ENCODE data around the gene USP50. TPM values are rescaled to one million over a fixed set of nuclear protein-coding genes. Genes with fewer than 3 reads are reported as not detected.
"Not testable (repeated sequence)": the region's sequence is repeated elsewhere in the genome, so short reads cannot be mapped to it uniquely, and the experiment has no call there.

Gene USP50
- total and polyA plus RNA-seq, 2 experiments from 2014 or later, result 0.49 TPM; not detected in 1

DNA sequence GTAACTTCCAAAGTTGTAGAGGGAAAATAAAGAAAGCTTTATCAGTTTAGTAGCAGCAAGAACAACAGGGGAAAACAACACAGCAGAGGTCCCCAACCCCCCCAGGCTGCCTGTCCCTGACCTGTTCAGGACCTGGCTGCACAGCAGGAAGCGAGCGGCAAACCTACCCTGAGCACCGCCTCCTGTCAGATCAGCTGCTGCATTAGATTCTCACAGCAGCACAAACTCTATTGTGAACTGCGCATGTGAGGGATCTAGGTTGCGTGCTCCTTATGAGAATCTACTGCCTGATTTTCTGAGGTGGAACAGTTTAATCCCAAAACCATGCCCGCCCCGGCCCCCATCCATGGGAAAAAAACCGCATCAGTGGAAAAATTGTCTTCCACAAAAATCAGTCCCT lies 40.3 kb downstream of the USP50 start:
- Histone ChIP-seq H3K4me3 (no peak overlapping the region), H3K9me2 (ENCODE audit: insufficient read depth) (no peaks in the 10 kb centered on the region), H3F3A (ENCODE audit: insufficient read depth) (no peaks in the 10 kb centered on the region), H3K4me2 (ENCODE audit: unreplicated experiment) (no peak overlapping the region), H4K20me1 (ENCODE audit: insufficient read depth) (no peaks in the 10 kb centered on the region), H3K36me3 (ENCODE audit: low read depth) (peaks cover 9% of the 10 kb centered on the region; the same call in 1 of the 2 replicates), H3K27me3 (replicated peaks; ENCODE audit: insufficient read depth) (no peaks in the 10 kb centered on the region), H3K9me3 (ENCODE audit: low read depth) (no peaks in the 10 kb centered on the region), H3K79me2 (ENCODE audit: insufficient read depth) (no peaks in the 10 kb centered on the region), H3K9ac (no peak overlapping the region), H2AFZ (no peak overlapping the region), H3K27ac (no peak overlapping the region), H3K4me1 (ENCODE audit: insufficient read depth) (no peaks in the 10 kb centered on the region)
- WGBS, 2 experiments (ENCODE audit: low coverage in 1 of 2, low lambda C conversion rate in 2 of 2, missing lambda C conversion rate in 2 of 2), result 95 to 96% methylated on average over 8 of the region's 8 CpGs
- no peak for DNase-seq
- in situ Hi-C loops (cut with MboI), result no loop called here
- TF ChIP-seq EZH2 (IDR thresholded peaks at IDR 0.05; ENCODE audit: insufficient read depth, poor library complexity, severe bottlenecking), result no peak
- TF ChIP-seq EZH2phosphoT487 (IDR thresholded peaks at IDR 0.05; ENCODE audit: insufficient read depth, low read depth), result no peak

DNA sequence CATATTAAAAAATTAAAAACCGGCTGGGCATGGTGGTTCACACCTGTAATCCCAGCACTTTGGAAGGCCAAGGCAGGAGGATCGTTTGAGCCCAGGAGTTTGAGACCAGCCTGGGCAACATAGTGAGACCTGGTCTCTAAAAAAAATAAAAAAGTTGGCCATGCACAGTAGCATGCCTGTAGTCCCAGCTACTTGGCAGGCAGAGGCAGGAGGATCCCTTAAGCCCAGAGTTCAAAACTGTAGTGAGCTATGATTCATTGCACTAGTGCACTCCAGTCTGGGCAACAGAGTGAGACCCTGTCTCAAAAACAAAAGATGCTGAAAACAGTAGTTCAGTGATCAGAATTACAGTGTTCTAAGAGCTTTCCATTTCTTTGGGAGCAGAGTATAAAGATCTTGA lies 40.8 kb downstream of the USP50 start:
- H3K27me3 ChIP-seq (replicated peaks; ENCODE audit: insufficient read depth); H2AFZ ChIP-seq; DNase-seq; H3F3A ChIP-seq (ENCODE audit: insufficient read depth); H4K20me1 ChIP-seq (ENCODE audit: insufficient read depth); H3K79me2 ChIP-seq (ENCODE audit: insufficient read depth); H3K4me3 ChIP-seq; H3K4me2 ChIP-seq (ENCODE audit: unreplicated experiment); H3K9me2 ChIP-seq (ENCODE audit: insufficient read depth); H3K9ac ChIP-seq; H3K27ac ChIP-seq; H3K9me3 ChIP-seq (ENCODE audit: low read depth); in situ Hi-C loops (cut with MboI); H3K4me1 ChIP-seq (ENCODE audit: insufficient read depth): not testable (repeated sequence)
- WGBS, 2 experiments (ENCODE audit: low coverage in 1 of 2, low lambda C conversion rate in 2 of 2, missing lambda C conversion rate in 2 of 2), result 96 to 98% methylated on average over 2 of the region's 2 CpGs
- H3K36me3 ChIP-seq (ENCODE audit: low read depth), result peaks cover 12% of the 10 kb centered on the region; the same call in 1 of the 2 replicates

- no peaks in the 10 kb centered on the region for H3K27me3 ChIP-seq (replicated peaks; ENCODE audit: insufficient read depth)
- no peak overlapping the region for H3K4me2 ChIP-seq (ENCODE audit: unreplicated experiment)
- no peaks in the 10 kb centered on the region for H4K20me1 ChIP-seq (ENCODE audit: insufficient read depth)
- no peak overlapping the region for H3K9ac ChIP-seq
- H3K4me3 ChIP-seq, result no peak overlapping the region
- no peak for TF ChIP-seq EZH2 (IDR thresholded peaks at IDR 0.05; ENCODE audit: insufficient read depth, poor library complexity, severe bottlenecking)
- TF ChIP-seq EZH2phosphoT487 (IDR thresholded peaks at IDR 0.05; ENCODE audit: insufficient read depth, low read depth), result no peak
- H3K27ac ChIP-seq, result no peak overlapping the region
- in situ Hi-C loops (cut with MboI), result no loop called here
- H3K9me2 ChIP-seq (ENCODE audit: insufficient read depth), result no peaks in the 10 kb centered on the region
- H2AFZ ChIP-seq, result no peak overlapping the region
- H3K36me3 ChIP-seq (ENCODE audit: low read depth), result peaks cover 35% of the 10 kb centered on the region
- 94 to 95% methylated on average over 7 of the region's 7 CpGs for WGBS, 2 experiments (ENCODE audit: low coverage in 1 of 2, low lambda C conversion rate in 2 of 2, missing lambda C conversion rate in 2 of 2)
- H3K4me1 ChIP-seq (ENCODE audit: insufficient read depth), result no peaks in the 10 kb centered on the region
- H3K79me2 ChIP-seq (ENCODE audit: insufficient read depth), result no peaks in the 10 kb centered on the region
- no peaks in the 10 kb centered on the region for H3F3A ChIP-seq (ENCODE audit: insufficient read depth)
- DNase-seq, result no peak
- H3K9me3 ChIP-seq (ENCODE audit: low read depth), result no peaks in the 10 kb centered on the region
These were observed 43.3 kb downstream of the USP50 start for GRCh38 chr15:50503144-50503543.

- Histone ChIP-seq H2AFZ (no peak overlapping the region), H3K27ac (no peak overlapping the region), H3K36me3 (ENCODE audit: low read depth) (peaks cover 47% of the 10 kb centered on the region), H3K9ac (no peak overlapping the region), H3K4me3 (no peak overlapping the region), H3K27me3 (replicated peaks; ENCODE audit: insufficient read depth) (no peaks in the 10 kb centered on the region), H3F3A (ENCODE audit: insufficient read depth) (no peaks in the 10 kb centered on the region), H4K20me1 (ENCODE audit: insufficient read depth) (no peaks in the 10 kb centered on the region), H3K4me2 (ENCODE audit: unreplicated experiment) (no peak overlapping the region), H3K79me2 (ENCODE audit: insufficient read depth) (no peaks in the 10 kb centered on the region), H3K4me1 (ENCODE audit: insufficient read depth) (no peaks in the 10 kb centered on the region), H3K9me2 (ENCODE audit: insufficient read depth) (no peaks in the 10 kb centered on the region), H3K9me3 (ENCODE audit: low read depth) (no peaks in the 10 kb centered on the region)
- in situ Hi-C loops (cut with MboI), result no loop called here
- no peak for DNase-seq
- TF ChIP-seq EZH2phosphoT487 (IDR thresholded peaks at IDR 0.05; ENCODE audit: insufficient read depth, low read depth), result no peak
- no peak for TF ChIP-seq EZH2 (IDR thresholded peaks at IDR 0.05; ENCODE audit: insufficient read depth, poor library complexity, severe bottlenecking)
- whole genome bisulfite sequencing, 2 experiments (ENCODE audit: low coverage in 1 of 2, low lambda C conversion rate in 2 of 2, missing lambda C conversion rate in 2 of 2), result 82 to 88% methylated on average over 4 of the region's 4 CpGs
These were observed 44.7 kb downstream of the USP50 start for GRCh38 chr15:50501815-50502214.

- WGBS, 2 experiments (ENCODE audit: low coverage in 1 of 2, low lambda C conversion rate in 2 of 2, missing lambda C conversion rate in 2 of 2), result 67 to 75% methylated on average over 3 of the region's 3 CpGs
These were observed 46.1 kb downstream of the USP50 start for GRCh38 chr15:50500352-50500751.

More at GRCh38 chr15:50500352-50500751, 46.1 kb downstream of the USP50 start:
- no peaks in the 10 kb centered on the region for H3K9me2 ChIP-seq (ENCODE audit: insufficient read depth)
- TF ChIP-seq EZH2 (IDR thresholded peaks at IDR 0.05; ENCODE audit: insufficient read depth, poor library complexity, severe bottlenecking) (no peak), EZH2phosphoT487 (IDR thresholded peaks at IDR 0.05; ENCODE audit: insufficient read depth, low read depth) (no peak)
- no peaks in the 10 kb centered on the region for H3K79me2 ChIP-seq (ENCODE audit: insufficient read depth)
- no peaks in the 10 kb centered on the region for H4K20me1 ChIP-seq (ENCODE audit: insufficient read depth)
- H3K4me2 ChIP-seq (ENCODE audit: unreplicated experiment), result no peak overlapping the region
- no peaks in the 10 kb centered on the region for H3K4me1 ChIP-seq (ENCODE audit: insufficient read depth)
- H2AFZ ChIP-seq, result no peak overlapping the region
- no peak overlapping the region for H3K4me3 ChIP-seq
- H3K27me3 ChIP-seq (replicated peaks; ENCODE audit: insufficient read depth), result no peaks in the 10 kb centered on the region
- DNase-seq, result no peak
- H3F3A ChIP-seq (ENCODE audit: insufficient read depth), result no peaks in the 10 kb centered on the region
- H3K36me3 ChIP-seq (ENCODE audit: low read depth), result peaks cover 60% of the 10 kb centered on the region
- H3K9me3 ChIP-seq (ENCODE audit: low read depth), result no peaks in the 10 kb centered on the region
- H3K27ac ChIP-seq, result no peak overlapping the region
- in situ Hi-C loops (cut with MboI), result no loop called here
- no peak overlapping the region for H3K9ac ChIP-seq

Data from GM23248 (cell line).